ENCODE results near the gene ZDHHC1.

ZDHHC1 gene

DNA sequence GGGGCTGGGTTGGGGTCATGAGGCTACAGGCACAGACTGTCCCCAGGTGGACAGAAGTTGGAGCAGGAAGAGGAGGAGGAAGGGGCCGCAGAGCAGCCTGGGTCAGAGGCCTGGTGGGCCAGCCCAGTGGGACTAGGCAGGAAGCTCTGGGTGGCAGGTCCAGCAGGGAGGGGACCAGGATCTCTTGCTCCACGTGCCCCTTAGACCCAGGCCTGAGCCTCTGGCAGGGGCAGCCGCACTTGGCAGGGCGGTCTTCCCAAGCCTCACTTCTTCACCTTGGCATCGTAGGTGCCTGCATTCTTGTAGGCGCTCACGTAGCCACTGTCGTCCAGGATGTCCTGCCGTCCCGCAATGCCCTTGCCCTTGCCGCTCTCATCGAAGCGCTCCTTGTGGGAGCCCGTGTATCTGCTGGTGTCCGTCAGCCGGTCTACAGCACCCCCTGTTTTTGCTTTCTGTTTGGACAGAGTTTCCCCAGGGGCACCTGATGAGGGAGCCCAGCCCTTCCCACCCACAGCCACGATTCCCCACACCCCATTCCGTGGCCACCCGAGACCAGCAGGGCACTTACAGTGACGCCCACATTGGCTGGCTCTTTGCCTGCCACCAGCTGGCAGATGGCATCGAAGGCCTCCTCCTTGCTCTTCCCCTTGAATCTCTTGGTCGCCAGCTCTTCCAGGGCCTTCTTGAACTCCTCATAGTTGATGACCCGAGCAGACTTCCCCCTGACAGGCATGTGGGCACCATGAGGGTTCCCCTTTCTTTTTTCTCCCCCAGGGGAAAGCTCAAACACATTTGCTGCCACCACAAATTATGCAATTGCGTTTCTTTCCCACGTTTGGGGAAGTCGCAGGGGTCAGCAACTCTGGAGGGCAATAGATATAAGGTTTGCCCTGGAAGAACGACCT is 26.1 kb downstream of the ZDHHC1 start:
- DNase-seq (ENCODE audit: low spot score): no peak
- TF ChIP-seq, protein P1, sequence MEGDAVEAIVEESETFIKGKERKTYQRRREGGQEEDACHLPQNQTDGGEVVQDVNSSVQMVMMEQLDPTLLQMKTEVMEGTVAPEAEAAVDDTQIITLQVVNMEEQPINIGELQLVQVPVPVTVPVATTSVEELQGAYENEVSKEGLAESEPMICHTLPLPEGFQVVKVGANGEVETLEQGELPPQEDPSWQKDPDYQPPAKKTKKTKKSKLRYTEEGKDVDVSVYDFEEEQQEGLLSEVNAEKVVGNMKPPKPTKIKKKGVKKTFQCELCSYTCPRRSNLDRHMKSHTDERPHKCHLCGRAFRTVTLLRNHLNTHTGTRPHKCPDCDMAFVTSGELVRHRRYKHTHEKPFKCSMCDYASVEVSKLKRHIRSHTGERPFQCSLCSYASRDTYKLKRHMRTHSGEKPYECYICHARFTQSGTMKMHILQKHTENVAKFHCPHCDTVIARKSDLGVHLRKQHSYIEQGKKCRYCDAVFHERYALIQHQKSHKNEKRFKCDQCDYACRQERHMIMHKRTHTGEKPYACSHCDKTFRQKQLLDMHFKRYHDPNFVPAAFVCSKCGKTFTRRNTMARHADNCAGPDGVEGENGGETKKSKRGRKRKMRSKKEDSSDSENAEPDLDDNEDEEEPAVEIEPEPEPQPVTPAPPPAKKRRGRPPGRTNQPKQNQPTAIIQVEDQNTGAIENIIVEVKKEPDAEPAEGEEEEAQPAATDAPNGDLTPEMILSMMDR (IDR thresholded peaks at IDR 0.05; ENCODE audit: extremely low read depth, insufficient read depth, missing control alignments): no peak
- in situ Hi-C loops (cut with MboI; ENCODE audit: low pct_unique_long_range_greater_than_20kb, low sequenced_read_pairs, unreplicated experiment): no loop called here

GRCh38 chr16:67388591-67388990 is 27.7 kb downstream of the ZDHHC1 start:
- DNase-seq (ENCODE audit: low spot score): no peak
- in situ Hi-C loops (cut with MboI; ENCODE audit: low pct_unique_long_range_greater_than_20kb, low sequenced_read_pairs, unreplicated experiment): no loop called here
- TF ChIP-seq, protein P1 (IDR thresholded peaks at IDR 0.05; ENCODE audit: extremely low read depth, insufficient read depth, missing control alignments): no peak

GRCh38 chr16:67388191-67388590 is 28.1 kb downstream of the ZDHHC1 start:
- TF ChIP-seq, protein P1 (IDR thresholded peaks at IDR 0.05; ENCODE audit: extremely low read depth, insufficient read depth, missing control alignments): no peak
- in situ Hi-C loops (cut with MboI; ENCODE audit: low pct_unique_long_range_greater_than_20kb, low sequenced_read_pairs, unreplicated experiment): no loop called here
- DNase-seq (ENCODE audit: low spot score): no peak

DNA sequence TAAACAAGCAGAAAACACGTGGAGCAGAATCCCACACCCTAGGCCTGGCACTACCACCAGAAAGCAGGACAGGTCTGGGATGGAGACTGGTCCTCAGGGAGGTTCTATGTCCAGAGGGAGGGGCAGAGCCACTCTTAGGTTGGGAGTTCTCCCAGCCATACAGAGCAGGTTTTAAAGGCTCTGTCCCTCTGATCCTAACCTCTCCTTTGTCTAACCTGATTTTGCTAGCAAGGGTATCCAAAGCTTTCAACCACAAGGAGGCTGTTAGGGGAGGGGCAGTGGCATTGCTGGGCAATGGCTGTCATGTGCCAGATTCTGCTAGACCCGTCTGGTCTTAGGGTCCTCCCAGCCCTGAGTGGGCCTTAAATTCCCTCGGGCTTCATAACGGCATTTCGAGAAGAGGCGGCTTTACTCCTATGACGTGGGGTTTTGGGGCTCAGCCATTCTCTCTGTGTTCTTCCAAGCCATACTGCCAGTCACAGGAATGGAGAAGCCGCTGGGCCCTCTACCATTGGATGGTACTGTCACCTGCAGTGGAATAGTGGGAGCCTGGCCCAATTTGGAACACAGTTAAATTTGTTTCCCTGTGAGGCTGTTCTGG is 28.7 kb downstream of the ZDHHC1 start:
- TF ChIP-seq, protein P1 (IDR thresholded peaks at IDR 0.05; ENCODE audit: extremely low read depth, insufficient read depth, missing control alignments): no peak
- DNase-seq (ENCODE audit: low spot score): no peak
- in situ Hi-C loops (cut with MboI; ENCODE audit: low pct_unique_long_range_greater_than_20kb, low sequenced_read_pairs, unreplicated experiment): no loop called here

GRCh38 chr16:67386861-67387455 is 29.3 kb downstream of the ZDHHC1 start:
- in situ Hi-C loops (cut with MboI; ENCODE audit: low pct_unique_long_range_greater_than_20kb, low sequenced_read_pairs, unreplicated experiment): no loop called here
- no peak for DNase-seq (ENCODE audit: low spot score)
- TF ChIP-seq, protein P1 (IDR thresholded peaks at IDR 0.05; ENCODE audit: extremely low read depth, insufficient read depth, missing control alignments): no peak

- no peak for DNase-seq (ENCODE audit: low spot score)
- TF ChIP-seq, protein P1 (IDR thresholded peaks at IDR 0.05; ENCODE audit: extremely low read depth, insufficient read depth, missing control alignments): no peak
- in situ Hi-C loops (cut with MboI; ENCODE audit: low pct_unique_long_range_greater_than_20kb, low sequenced_read_pairs, unreplicated experiment): no loop called here
Measured at GRCh38 chr16:67384778-67385510, 31.3 kb downstream of the ZDHHC1 start.
